ENCODE data around the gene TMEM53. TPM values are rescaled to one million over a fixed set of nuclear protein-coding genes. Genes with fewer than 3 reads are reported as not detected.

Gene TMEM53
- total and polyA plus RNA-seq, 2 of the 8 experiments (the other 6 are each of a cell fraction or from before 2014, with no cell fraction given) = 6.7 to 27.9 TPM

GRCh38 chr1:44717653-44718052 lies 43.4 kb upstream of the TMEM53 start (continued):
- TF ChIP-seq CHD7 (IDR thresholded peaks at IDR 0.05; ENCODE audit: insufficient replicate concordance, low read length) = no peak
- no peak for TF ChIP-seq CBX8 (IDR thresholded peaks at IDR 0.05; ENCODE audit: borderline replicate concordance, low read depth, low read length)
- TF ChIP-seq BCL11A (IDR thresholded peaks at IDR 0.05; ENCODE audit: low read depth in 2 of 2, low read length in 2 of 2) = no peak
- TF ChIP-seq HDAC6 (IDR thresholded peaks at IDR 0.05; ENCODE audit: low read depth, low read length) = no peak

Data from H1 (cell line).